ENCODE measurements around the gene SYNDIG1.

SYNDIG1 gene

GRCh38 chr20:24700166-24700860, 230.9 kb downstream of the SYNDIG1 start:
- in situ Hi-C loops (cut with HindIII; ENCODE audit: low pct_ligation_motif_present, low pct_unique_long_range_greater_than_20kb, low sequenced_read_pairs): no loop called here

GRCh38 chr20:24701027-24701426, 231.6 kb downstream of the SYNDIG1 start:
- DNase-seq: no peak
- in situ Hi-C loops (cut with HindIII; ENCODE audit: low pct_ligation_motif_present, low pct_unique_long_range_greater_than_20kb, low sequenced_read_pairs): no loop called here

More at GRCh38 chr20:24700166-24700860, 230.9 kb downstream of the SYNDIG1 start:
- DNase-seq: no peak

GRCh38 chr20:24701668-24702067, 232.2 kb downstream of the SYNDIG1 start:
- no peak for DNase-seq
- in situ Hi-C loops (cut with HindIII; ENCODE audit: low pct_ligation_motif_present, low pct_unique_long_range_greater_than_20kb, low sequenced_read_pairs): no loop called here

- in situ Hi-C loops (cut with HindIII; ENCODE audit: low pct_ligation_motif_present, low pct_unique_long_range_greater_than_20kb, low sequenced_read_pairs): no loop called here
- no peak for DNase-seq
Observed at GRCh38 chr20:24702501-24703283, 233.3 kb downstream of the SYNDIG1 start.

GRCh38 chr20:24703284-24703610, 233.8 kb downstream of the SYNDIG1 start:
- in situ Hi-C loops (cut with HindIII; ENCODE audit: low pct_ligation_motif_present, low pct_unique_long_range_greater_than_20kb, low sequenced_read_pairs): no loop called here
- no peak for DNase-seq

- in situ Hi-C loops (cut with HindIII; ENCODE audit: low pct_ligation_motif_present, low pct_unique_long_range_greater_than_20kb, low sequenced_read_pairs): no loop called here
- DNase-seq: no peak
Observed at GRCh38 chr20:24704899-24705298, 235.5 kb downstream of the SYNDIG1 start.

GRCh38 chr20:24705486-24705885, 236.1 kb downstream of the SYNDIG1 start:
- in situ Hi-C loops (cut with HindIII; ENCODE audit: low pct_ligation_motif_present, low pct_unique_long_range_greater_than_20kb, low sequenced_read_pairs): no loop called here
- no peak for DNase-seq

GRCh38 chr20:24708411-24709295, 239.2 kb downstream of the SYNDIG1 start:
- in situ Hi-C loops (cut with HindIII; ENCODE audit: low pct_ligation_motif_present, low pct_unique_long_range_greater_than_20kb, low sequenced_read_pairs): no loop called here
- DNase-seq: no peak
